GM19397 (cell line): ENCODE results near the gene UBE2J2.

Experiments used
- ATAC-seq: cut with Tn5 transposase; IDR thresholded peaks from one replicate; pipeline ENCODE4 v1.9.1; 2021; ENCODE audit warnings: mild to moderate bottlenecking, moderate library complexity; ENCODE audit not compliant: unreplicated experiment

Gene UBE2J2

DNA sequence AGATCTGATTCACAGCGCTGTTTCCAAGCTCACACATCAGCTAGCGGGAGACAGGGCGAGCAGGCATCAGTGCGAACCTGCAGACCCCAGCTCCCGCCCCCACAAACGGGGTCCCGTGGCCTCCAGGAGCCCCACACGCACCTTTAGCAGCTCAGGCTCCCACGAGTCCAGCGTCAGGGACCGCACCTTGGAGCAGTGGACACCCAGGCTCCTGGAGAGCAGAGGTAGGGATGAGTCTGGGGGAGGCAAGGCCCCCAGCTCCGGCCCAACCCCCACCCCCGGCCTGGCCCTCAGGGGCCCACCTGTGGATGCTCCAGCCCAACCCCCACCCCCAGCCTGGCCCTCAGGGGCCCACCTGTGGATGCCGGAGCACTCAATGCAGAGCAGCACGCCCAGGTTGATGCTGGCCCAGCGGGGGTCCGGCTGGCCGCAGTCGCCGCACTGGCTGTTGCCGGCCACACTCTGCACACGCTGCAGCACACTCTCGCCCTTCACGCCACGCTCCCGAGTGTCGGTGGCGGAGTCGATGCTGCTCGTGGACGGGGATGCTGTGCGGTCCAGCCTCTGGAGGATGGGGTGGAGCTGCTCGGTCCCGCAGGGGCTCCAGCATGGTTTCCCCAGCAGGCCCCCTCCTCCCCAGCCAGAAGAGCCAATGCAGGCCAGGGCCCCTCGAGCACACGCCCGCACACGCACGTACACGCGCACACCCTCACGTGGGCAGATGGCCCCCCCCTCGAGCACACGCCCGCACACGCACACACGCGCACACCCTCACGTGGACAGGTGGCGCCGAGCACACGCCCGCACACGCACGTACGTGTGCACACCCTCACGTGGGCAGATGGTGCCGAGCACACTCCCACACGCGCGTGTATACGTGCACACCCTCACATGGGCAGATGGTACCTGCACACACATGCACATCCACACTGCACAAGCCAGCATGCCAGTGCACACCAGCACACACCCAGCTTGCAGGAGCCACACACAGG, 22.7 kb upstream of the UBE2J2 start:
- no peak for ATAC-seq

GRCh38 chr1:1295154-1295923, 21.7 kb upstream of the UBE2J2 start:
- no peak for ATAC-seq

- no peak for ATAC-seq
Measured at GRCh38 chr1:1294250-1294890, 20.7 kb upstream of the UBE2J2 start.

GRCh38 chr1:1293263-1294249, 19.9 kb upstream of the UBE2J2 start:
- no peak for ATAC-seq

DNA sequence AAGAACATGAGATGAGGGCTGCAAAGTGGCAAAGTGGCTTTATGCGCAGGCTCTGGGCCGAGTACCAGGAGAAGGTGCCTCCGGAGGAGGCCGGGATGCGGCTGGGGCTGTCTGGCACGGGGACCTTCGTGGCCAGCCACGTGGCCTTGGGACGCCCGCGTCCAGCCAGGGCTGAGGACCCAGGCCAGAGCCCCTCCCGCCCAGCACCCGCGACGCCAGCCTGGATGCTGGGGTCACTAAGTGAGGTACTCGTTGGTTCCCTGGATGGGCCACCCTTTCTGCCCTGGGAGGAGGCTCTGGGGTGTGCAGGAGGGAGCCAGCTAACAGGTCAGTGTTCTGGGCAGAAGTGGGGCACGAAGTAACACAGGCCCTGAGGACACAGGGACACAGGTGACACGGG, 19.2 kb upstream of the UBE2J2 start:
- no peak for ATAC-seq

DNA sequence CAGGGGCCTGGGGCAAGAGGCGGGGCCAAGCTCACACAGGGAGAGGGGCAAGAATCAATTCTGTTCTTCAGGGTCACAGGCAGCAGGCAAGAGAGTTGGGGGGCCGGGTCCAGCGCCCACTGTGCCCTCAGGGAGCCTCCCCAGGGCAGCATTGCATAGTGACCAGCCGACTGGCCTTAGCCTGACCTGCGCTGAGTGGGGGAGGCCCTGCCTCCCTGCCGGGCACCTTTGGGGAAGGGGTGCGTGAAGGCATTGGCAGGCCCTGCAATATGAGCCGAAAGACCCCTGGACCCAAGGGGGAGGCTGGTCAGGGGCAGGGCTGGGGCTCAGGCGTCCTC, 18.8 kb upstream of the UBE2J2 start:
- ATAC-seq = no peak

DNA sequence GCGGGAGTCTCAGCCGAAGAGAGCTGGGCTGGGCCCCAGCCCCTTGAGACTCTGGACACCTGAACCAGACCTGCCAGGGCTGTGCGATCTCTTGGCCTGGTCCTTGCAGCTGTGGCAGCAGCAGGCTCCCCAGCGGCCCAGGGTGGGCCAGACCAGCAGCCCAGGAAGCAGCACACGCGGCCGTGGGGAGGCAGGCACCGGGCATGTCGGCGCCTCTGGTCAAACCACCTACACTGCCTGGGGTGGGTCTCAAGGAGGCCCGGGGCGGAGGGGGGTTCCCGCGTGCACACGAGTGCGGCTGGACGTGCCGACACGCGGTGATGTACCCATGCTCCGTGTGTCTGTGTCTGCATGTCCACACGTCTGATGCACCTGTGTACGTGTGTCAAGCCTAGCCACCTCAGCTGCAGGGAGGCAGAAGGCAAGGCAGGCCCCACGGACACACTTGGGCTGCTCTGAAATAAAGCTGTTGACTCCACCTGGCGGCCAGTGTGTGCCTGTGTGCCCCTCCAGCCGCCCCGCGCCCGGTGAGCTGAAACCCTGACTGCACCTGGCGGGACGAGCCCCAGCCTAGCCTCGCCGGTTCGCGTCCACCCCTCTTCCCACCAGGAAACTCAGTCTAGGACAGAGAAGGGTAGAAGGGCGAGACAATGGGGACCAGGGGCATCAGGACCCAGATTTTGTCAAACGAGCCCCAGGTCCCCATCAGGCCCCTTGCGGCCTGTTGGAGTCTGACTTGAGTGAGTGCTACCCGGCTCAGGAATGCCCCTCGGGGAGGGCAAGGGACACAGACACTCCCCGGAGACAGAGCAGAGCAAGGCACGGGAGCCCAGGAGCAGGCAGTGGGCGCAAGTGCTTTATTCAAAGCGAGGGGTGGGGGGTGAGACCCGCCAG, 18.1 kb upstream of the UBE2J2 start:
- no peak for ATAC-seq

- ATAC-seq = no peak
Measured at GRCh38 chr1:1291023-1291528, 17.4 kb upstream of the UBE2J2 start.

- ATAC-seq = no peak
Measured at GRCh38 chr1:1290238-1290731, 16.6 kb upstream of the UBE2J2 start.

DNA sequence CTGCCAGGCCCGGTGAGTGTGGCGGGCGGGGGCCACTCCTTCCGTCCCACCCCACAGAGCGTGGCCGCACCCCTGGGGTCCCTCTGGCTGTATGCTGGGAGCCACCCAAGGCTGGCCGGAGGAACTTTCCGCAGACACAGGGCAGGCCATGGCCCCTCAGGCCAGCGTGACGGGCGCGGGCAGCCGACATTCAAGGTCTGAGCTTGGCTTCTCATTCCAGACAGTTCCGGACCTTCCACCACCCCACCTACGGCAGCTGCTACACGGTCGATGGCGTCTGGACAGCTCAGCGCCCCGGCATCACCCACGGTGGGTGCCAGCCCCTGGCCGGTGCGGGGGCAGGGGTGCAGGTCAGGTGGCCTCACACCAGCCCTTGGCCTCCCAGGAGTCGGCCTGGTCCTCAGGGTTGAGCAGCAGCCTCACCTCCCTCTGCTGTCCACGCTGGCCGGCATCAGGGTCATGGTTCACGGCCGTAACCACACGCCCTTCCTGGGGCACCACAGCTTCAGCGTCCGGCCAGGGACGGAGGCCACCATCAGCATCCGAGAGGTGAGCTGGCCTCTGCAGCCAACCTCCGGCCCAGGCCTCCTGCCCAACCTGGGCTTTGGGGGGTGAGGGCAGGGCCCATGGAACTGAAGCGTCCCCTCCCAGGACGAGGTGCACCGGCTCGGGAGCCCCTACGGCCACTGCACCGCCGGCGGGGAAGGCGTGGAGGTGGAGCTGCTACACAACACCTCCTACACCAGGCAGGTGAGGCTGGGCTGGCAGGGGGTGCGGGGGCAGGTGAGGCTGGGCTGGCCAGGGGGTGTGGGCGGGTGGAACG, 13.8 kb upstream of the UBE2J2 start:
- ATAC-seq = no peak

DNA sequence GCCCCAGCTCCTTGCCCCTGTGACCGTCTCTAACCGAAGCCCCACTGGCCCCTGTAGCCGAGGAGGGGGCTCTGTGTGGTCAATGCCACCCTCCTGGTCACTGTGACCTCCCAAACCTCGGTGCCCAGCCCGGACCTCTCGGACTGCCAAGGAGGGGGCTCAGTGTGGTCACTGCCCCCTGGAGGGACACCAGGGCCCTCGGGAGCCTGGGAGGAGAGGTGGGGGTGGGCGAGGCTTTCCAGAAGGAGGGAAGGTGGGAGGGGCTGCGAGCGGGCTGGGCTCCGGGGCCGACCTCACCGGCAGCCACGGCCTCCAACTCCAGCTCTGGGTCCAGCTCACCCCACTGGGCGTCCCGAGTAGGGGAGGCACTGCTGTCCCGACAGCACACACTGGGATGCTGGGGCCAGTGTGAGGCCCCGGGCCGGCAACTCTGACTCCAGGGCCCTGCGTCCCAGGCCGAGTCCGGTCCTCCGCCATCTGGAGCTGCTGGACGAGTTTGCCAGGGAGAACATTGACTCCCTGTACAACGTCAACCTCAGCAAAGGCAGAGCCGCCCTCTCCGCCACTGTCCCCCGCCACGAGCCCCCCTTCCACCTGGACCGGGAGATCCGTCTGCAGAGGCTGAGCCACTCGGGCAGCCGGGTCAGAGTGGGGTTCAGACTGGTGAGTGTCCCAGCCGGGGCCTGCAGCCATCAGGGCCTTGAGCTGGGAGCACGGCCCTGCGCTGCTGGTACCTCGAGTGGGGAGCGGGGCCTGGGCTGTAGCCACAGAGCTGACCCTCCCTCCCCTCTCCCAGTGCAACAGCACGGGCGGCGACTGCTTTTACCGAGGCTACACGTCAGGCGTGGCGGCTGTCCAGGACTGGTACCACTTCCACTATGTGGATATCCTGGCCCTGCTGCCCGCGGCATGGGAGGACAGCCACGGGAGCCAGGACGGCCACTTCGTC, 12.9 kb upstream of the UBE2J2 start:
- no peak for ATAC-seq

DNA sequence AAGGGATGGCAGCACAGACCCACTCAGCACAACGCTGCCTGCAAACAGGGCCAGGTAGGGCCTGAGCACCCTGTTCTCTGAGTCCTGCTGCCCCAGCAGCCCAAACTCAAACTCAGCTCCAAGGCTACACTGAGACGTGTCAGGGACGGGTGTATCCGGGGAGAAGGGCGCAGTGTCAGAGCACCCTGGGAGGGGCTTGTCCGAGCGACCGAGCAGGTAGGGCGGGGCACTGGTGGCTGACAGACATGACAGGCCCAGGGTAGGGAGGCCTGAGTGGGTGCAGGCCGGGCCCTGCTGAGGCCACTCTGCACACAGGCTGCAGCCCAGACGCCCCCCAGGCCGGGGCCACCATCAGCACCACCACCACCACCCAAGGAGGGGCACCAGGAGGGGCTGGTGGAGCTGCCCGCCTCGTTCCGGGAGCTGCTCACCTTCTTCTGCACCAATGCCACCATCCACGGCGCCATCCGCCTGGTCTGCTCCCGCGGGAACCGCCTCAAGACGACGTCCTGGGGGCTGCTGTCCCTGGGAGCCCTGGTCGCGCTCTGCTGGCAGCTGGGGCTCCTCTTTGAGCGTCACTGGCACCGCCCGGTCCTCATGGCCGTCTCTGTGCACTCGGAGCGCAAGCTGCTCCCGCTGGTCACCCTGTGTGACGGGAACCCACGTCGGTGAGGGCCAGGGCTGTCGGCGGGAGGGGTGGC, 12.1 kb upstream of the UBE2J2 start:
- ATAC-seq = no peak

DNA sequence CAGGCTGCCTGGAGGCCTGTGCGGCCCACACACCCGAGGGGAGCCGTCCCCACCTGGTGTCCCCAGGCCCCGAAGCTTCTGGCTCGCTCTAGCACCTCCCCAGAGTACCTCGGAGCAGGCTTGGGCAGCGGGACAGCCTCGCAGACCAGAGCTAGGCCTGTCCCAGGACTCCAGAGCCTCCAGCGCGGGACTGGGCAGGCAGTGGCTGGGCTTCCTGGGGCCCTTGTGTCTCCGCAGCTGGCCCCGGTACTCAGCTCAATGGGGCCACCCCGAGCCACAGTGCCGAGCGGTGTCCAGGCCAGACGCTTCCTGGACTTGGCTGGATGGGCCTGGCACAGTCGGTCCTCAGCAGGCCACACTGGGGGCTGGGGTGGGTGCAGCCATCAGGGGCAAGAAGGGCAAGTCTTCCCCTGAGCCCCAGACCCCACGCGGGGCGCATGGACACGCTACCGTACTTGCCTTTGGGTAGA, 11.5 kb upstream of the UBE2J2 start:
- no peak for ATAC-seq

DNA sequence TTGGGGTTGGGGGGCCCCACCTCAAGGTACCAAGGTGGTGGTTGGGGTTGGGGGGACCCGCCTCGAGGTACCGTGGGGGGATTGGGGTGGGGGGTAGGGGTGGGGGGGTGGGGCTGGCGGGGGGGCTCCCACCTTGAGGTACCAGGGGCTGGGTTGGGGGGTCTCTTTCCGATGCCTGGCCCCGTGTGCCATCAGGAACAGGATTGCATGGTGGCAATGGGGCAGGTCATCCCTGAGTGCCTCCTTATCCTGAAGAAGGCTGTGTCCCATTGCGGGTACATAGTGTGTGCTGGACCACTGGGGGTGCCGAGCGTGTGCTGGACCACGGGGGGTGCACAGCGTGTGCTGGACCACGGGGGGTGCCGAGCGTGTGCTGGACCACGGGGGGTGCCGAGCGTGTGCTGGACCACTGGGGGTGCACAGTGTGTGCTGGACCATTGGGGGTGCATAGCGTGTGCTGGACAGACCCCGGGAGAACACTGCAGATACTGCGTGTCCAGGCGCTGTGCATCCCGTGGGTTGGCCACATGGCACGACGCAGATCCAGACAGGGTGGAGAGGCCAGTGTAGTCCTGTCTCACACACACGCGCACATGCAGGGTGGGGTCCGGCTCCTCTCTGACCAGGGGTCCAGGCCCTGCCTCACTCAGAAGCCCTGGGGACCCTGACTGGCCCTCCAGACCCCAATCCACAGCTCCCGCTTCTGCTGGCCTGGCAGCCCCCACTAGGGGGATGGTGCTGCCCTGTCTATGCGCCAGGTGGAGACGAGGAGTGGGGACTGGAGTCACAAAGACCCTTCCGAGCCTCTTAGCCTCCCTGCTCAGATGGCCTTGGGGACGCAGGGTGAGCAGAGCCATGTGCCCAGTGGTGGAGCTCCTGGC, 10.8 kb upstream of the UBE2J2 start:
- ATAC-seq = no peak

- ATAC-seq = no peak
Measured at GRCh38 chr1:1283821-1284220, 10.2 kb upstream of the UBE2J2 start.
